ENCODE measurements around the gene FGA. TPM values are rescaled to one million over a fixed set of nuclear protein-coding genes. Genes with fewer than 3 reads are reported as not detected.

FGA gene
- total RNA-seq, 1 donor from 2014 or later: 3.6 TPM

DNA sequence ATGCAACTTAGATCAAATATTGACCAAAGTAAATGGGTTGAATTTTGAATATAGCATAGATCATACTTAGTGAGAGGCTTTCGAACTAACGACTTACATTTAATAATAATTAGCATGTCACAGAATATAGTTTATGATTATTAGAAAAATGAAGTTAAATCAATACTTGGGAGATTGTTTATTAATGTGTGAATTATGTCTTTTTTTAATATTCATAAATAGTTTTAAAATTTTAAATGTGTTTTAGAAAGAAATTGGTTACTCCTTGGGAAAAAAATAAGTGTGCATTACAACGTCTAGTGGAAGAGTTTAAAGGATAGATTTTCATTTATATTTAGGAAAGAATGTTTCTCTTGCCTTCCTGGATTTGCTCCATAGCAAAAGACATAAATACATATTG is 7.3 kb downstream of the FGA start:
- no peak for DNase-seq (ENCODE audit: low spot score)

DNA sequence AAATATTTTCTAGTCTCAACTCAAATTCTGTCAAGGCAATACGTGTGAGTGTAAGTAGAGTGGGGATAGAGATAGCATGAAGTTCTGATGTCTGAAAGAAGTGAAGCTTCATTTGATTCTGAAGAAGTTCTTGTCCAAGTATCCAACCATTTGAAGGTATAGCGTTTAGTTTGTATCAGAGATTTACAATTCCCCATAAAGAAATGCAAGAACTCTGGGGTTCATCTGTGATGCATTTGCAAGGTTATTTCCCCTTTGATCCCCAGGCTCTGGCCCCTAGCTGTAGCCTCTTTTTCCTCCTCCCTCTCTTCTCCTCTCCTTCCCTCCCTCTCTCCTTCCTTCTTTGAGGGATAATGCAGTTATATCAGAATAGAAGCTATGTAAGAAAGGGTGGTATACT is 7.8 kb downstream of the FGA start:
- DNase-seq (ENCODE audit: low spot score): no peak

DNA sequence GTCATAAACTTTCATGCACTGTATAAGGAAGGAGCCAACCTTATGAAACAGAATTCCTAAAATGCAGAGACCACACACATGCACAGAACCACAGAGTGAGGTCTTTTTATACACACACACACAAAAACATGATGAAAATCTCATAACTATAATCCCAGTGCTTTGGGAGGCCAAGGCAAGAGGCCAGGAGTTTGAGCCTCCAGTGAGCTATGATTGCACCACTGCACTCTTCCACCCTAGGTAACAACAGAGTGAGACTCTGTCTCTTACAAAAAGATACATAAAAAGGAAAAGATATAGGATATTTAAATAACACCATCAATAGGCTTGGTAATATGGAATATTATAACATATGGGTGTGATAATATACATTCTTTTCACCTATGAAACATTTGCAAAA is 10.6 kb downstream of the FGA start:
- DNase-seq (ENCODE audit: low spot score): no peak

GRCh38 chr4:154578919-154579318 is 11.6 kb downstream of the FGA start:
- no peak for DNase-seq (ENCODE audit: low spot score)

- no peak for DNase-seq (ENCODE audit: low spot score)
Observed at GRCh38 chr4:154577324-154577723, 13.2 kb downstream of the FGA start.

DNA sequence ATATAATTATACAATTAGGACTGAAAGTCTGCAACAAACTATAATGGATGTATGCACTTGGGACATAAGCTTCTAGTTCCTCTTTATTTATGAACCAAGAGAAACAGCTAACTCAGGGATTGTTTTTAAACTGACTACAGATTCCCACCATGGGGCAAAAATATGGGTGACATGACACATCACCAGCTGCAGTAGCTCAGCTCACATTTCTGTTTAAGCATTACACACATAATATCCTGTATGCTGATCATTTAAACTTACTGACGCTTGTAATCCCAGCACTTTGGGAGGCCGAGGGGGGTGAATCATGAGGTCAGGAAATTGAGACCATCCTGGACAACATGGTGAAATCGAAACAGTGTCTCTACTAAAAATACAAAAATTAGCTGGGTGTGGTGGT is 16.2 kb downstream of the FGA start:
- no peak for DNase-seq (ENCODE audit: low spot score)

DNA sequence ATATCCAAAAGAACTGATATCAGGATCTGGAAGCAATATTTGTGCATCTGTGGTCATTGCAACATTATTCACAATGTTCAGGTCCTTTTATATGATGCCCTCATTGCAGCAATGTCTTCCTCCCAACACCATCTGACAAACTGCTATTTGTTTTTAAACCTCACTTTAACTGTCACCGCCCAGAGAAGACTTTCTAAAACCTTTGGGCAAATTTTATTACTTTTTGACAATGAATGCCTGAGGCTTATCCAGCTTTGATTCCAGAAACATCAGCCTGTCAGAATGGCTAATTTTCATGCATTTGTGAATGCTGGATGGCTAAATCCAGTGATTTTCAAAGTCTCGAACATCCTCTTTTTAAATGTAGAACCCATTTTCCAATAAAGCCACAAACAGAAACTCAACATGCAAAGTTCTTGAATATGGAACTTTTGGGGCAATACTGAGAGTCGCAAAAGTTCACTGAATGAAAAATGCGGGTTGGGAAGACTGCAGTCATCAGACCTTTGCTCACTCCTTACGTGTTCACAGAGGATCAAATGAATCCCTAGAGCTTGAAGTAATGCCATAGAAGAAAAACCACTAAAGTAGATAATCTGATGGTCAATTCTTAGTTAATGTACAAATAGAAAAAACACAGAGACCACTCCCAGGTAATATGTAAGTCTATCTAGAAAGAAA is 17.2 kb downstream of the FGA start:
- DNase-seq (ENCODE audit: low spot score): no peak

GRCh38 chr4:154569584-154569983 is 21.0 kb downstream of the FGA start:
- no peak for DNase-seq (ENCODE audit: low spot score)

- DNase-seq (ENCODE audit: low spot score): no peak
Observed at GRCh38 chr4:154569028-154569427, 21.5 kb downstream of the FGA start.

GRCh38 chr4:154566639-154567204 is 23.8 kb downstream of the FGA start:
- no peak for DNase-seq (ENCODE audit: low spot score)

- no peak for DNase-seq (ENCODE audit: low spot score)
Observed at GRCh38 chr4:154565704-154566103, 24.8 kb downstream of the FGA start.

- DNase-seq (ENCODE audit: low spot score): no peak
Observed at GRCh38 chr4:154564311-154564710, 26.2 kb downstream of the FGA start.

GRCh38 chr4:154562697-154563254 is 27.8 kb downstream of the FGA start, which contains the start of gene FGB:
Gene FGB (plus strand): TSS chr4:154563011. CDS start chr4:154563019, 8 bp downstream.
- DNase-seq (ENCODE audit: low spot score): no peak

DNA sequence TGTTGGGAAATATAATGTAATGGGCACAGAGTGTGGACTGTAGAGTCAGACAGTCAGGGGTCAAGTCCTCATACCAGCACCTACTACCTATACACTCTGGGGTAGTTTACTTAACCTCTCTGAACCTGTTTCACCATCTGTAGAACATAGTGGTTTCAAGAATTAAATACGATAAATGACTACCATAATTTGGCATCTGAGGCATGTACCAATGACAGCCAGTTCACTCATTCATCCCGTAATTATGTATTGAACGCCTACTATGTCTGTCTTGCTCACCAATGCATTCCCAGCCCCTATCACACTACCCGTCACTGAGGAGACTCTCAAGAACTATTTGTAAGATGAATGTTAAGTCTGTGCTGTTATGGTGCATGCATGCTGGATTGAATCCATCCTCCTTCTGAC is 29.7 kb downstream of the FGA start:
- DNase-seq (ENCODE audit: low spot score): no peak

DNA sequence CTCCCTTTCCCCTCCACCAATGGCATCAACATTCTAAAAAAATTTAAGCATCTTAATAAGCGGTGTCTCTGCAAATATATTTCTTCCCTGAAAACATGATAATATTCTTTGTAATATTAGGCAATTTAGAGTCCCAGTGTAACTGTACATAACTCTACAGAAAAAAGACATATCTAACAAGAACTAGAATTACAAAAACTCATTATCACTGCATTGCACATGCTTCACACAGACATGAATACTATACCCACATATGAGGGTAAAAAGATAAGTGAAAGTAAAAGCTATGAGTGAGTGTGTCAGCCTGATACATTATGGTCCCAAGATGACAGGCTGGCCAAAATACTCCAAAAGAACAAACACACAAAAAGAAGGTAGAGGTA is 30.1 kb downstream of the FGA start:
- no peak for DNase-seq (ENCODE audit: low spot score)

- peak; percentile 33 for DNase-seq (ENCODE audit: low spot score)
Observed at GRCh38 chr4:154559494-154560418, 30.8 kb downstream of the FGA start.

DNA sequence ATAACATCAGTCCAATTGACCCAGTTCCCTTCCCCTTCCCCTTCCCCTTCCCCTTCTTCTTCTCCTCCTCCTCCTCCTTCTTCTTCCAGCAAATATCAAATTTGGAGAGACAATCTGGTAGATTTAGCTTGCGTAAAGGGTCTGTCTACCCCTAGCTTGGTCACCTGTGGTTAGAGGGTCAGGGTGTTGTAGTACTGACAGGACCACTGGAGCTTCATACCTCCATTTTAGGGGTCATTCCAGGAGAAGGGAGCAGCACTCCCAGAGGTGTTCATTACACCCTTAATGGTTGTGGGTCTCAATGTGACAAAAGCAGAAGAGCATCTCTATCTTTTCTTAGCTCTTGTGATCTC is 31.4 kb downstream of the FGA start:
- no peak for DNase-seq (ENCODE audit: low spot score)

DNA sequence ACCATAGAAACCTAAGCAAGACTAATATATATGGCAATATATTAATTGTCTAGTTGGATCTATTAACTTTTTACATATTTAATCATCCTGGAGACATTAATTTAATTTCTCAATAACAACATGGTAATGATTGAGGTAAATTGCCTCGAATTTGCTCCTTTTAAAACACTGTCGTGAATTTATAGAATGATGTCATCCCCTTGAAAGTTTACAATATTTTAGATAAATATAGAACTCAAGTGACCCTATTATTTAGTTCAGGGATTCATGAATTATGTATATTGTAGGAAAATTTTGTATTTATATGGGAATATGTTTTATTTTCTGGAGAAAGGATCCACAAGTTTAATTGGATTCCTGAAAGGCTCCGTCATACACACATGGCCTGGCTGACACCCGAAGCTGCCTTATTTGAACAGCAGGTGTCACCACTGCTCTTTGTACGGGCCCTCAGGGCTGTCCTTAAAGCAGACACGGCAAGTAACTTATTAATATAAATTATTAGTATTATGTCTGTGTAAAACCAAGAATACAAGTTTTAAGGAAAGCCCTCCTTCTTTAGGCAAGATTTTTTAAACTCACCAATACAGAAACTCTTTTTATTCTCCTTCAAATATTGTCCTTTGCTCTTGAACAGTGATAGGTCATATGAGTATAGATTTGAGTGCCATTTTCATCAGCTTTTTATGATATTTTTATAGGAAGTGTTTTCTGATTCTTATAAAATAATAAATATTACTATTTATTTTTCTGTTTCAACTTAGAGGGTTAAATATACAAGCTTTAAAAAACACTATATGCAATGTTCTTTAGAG is 38.5 kb downstream of the FGA start:
- DNase-seq (ENCODE audit: low spot score): peak; percentile 86

DNA sequence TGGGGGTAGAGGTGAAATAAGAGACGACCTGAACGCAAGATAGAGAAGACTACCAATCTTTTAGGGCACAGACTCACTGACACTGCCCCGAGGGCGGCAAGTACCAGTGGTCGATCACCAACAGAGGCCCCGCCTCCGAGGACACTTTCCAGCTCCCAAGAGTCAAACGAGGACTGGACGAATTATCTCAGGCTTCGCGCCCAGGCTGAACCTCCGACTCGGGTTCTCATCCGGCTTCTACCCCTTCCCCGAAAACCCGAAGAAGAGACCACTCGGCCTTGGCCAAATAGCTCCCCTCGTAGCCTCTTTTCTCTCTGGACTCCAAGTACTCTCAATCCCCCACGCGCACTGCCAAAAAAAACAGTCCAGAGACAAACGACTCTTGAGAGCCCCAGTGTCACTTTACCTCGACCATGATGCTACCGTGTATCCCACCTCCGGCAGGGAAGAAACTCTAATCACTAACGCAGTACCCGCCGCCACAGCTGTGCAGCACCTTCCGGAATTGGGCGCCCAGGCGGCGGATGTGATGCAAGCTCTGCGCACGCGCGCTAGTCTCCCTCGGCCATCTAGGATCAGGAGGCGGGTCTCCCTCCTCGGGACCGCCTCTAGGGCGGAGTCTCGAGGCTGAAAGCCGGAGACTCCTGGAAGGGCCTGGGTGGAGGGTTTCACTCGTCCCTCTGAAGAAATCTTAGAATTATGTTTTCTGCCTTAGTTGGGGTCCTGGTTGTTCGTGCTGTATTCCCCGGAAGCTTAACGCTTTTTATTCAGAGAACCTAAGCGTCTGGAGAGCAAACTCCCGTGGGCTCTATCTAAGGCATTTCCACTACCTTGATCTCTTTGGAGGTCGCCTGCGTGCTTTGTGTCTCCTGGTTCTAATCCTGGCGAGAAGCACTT is 40.4 kb downstream of the FGA start, which contains the start of gene PLRG1:
TSS of gene PLRG1 (minus strand) at position 507 of the 897 bp plus-strand sequence. CDS start at position 415, 92 bp downstream.
- peak; percentile 98 for DNase-seq (ENCODE audit: low spot score)

GRCh38 chr4:154545689-154546088 is 44.9 kb downstream of the FGA start:
- no peak for DNase-seq (ENCODE audit: low spot score)

All from umbilical cord (tissue), 2 donors.